ENCODE data around the gene NPAS3. TPM values are rescaled to one million over a fixed set of nuclear protein-coding genes. Genes with fewer than 3 reads are reported as not detected.

NPAS3 gene
- total and polyA plus RNA-seq, 2 of the 8 experiments (the other 6 are each of a cell fraction or from before 2014, with no cell fraction given) = 0.11 to 0.60 TPM

DNA sequence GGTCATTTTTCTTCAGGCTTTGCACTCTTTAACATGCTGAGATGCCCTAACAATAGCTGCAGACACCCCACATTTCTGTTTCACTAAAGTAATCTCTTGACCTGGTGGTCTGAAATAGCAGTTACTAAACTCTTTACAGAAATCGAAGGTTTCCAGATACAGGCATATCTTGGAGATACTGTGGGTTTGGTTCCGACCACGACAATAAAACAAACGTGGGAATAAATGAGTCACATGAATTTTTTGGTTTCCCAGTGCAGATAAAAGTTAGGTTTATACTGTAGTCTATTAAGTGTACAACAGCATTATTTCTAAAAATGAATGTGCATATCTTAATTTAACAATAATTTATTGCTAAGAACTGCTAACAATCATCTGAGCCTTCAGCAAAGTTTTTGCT is 803.5 kb downstream of the NPAS3 start (continued):
- TF ChIP-seq, protein P1, sequence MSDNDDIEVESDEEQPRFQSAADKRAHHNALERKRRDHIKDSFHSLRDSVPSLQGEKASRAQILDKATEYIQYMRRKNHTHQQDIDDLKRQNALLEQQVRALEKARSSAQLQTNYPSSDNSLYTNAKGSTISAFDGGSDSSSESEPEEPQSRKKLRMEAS (IDR thresholded peaks at IDR 0.05) = no peak
- no peak for TF ChIP-seq RFX5 (IDR thresholded peaks at IDR 0.05; ENCODE audit: borderline replicate concordance, low read depth, low read length)
- no peak for TF ChIP-seq SRF (IDR thresholded peaks at IDR 0.05; ENCODE audit: low read depth, low read length)
- TF ChIP-seq JUN (IDR thresholded peaks at IDR 0.05; ENCODE audit: low read depth, low read length) = no peak

Measured in H1 (cell line).